HCT116 (cell line): Measurements from ENCODE around the gene RNASEL. TPM values are rescaled to one million over a fixed set of nuclear protein-coding genes. Genes with fewer than 3 reads are reported as not detected.

Experiments used
- ATAC-seq: fragments of 200-7000 bp; cut with Tn5 transposase; 2 replicates; pipeline ENCODE4 v1.9.1; 2020; ENCODE audit warnings: mild to moderate bottlenecking, moderate library complexity
- BruUV-seq: library from RNA; stranded (reverse); fragments of 400-500 nt; replicated peaks from 2 replicates; lab custom pipeline; 2021; lab: Mats Ljungman, UMichigan
- CTCF ChIA-PET: fragments of 300-600 bp; sonication (Branson Sonifier 250); formaldehyde crosslinking; loops from one replicate; lab custom pipeline; 2021; ENCODE audit warnings: antibody characterized with exemption; lab: Charles Lee
- POLR2A ChIA-PET: fragments of 300-600, 350-600 bp; sonication (Branson Sonifier 250); formaldehyde crosslinking; loops from one replicate; lab custom pipeline; 2021; ENCODE audit warnings: antibody characterized with exemption; lab: Charles Lee
- RAD21 ChIA-PET, 2 experiments: fragments of 300-600 bp; sonication (Branson Sonifier 250); formaldehyde crosslinking; loops; one replicate each; lab custom pipeline; 2023; ENCODE audit warnings: low total read pairs in 2 of 2; ENCODE audit not compliant: uncharacterized antibody in 2 of 2, unreplicated experiment in 2 of 2, low non-redundant PET in 1 of 2; lab: Charles Lee
- DNase-seq: peaks from one replicate; pipeline ENCODE4 v3.0.0-alpha.2; 2010; ENCODE audit warnings: low read depth, low spot score
- H2AFZ ChIP-seq: fragments of 200-600 bp; shearing (Covaris generic), sonication (generic); 2 replicates; pipeline ENCODE4 v1.6.1; 2017; ENCODE audit warnings: low read depth, mixed run types, mixed read lengths, antibody characterized with exemption, low read length; ENCODE audit not compliant: poor library complexity, severe bottlenecking
- H3K27ac ChIP-seq: 2 replicates; pipeline ENCODE4 v1.5.1; 2012; ENCODE audit warnings: low read depth, low read length
- H3K27me3 ChIP-seq: fragments of 200-600 bp; sonication (generic); 2 replicates; pipeline ENCODE4 v1.6.1; 2016; ENCODE audit warnings: mixed run types, low read length, mixed read lengths; ENCODE audit not compliant: insufficient read depth
- H3K36me3 ChIP-seq, 2 experiments: fragments of 200-500 bp in 1 of 2; fragments of 200-600 bp in 1 of 2; sonication (Bioruptor generic) in 1 of 2; sonication (generic) in 1 of 2; 2 replicates each; pipeline versions ENCODE4 v1.5.1 to v1.6.1; 2014 to 2016; ENCODE audit warnings: low read length in 2 of 2, inconsistent platforms in 1 of 2, mixed read lengths in 1 of 2, mixed run types in 1 of 2; ENCODE audit not compliant: insufficient read depth in 2 of 2, control insufficient read depth in 1 of 2
- H3K4me1 ChIP-seq, 2 experiments: fragments of 200-600 bp in 1 of 2; sonication (generic) in 1 of 2; 2 replicates each; pipeline versions ENCODE4 v1.5.1 to v1.6.1; 2012 to 2017; ENCODE audit warnings: low read length in 2 of 2, inconsistent platforms in 1 of 2, mild to moderate bottlenecking in 1 of 2, mixed read lengths in 1 of 2, mixed run types in 1 of 2, moderate library complexity in 1 of 2; ENCODE audit not compliant: insufficient read depth in 2 of 2, control insufficient read depth in 1 of 2
- H3K4me2 ChIP-seq: fragments of 200-600 bp; sonication (generic); 2 replicates; pipeline ENCODE4 v1.6.1; 2017; ENCODE audit warnings: mixed run types, low read length, mixed read lengths
- H3K4me3 ChIP-seq, 2 experiments: fragments of 200-600 bp in 1 of 2; sonication (generic) in 1 of 2; replicated peaks in 1 of 2; 2 replicates each; pipeline ENCODE4 v1.5.1; 2011 to 2016; ENCODE audit warnings: low read length in 2 of 2, control low read depth in 1 of 2, low read depth in 1 of 2, mild to moderate bottlenecking in 1 of 2, mixed read lengths in 1 of 2, mixed run types in 1 of 2
- H3K79me2 ChIP-seq: fragments of 200-600 bp; sonication (generic); 2 replicates; pipeline ENCODE4 v1.6.1; 2017; ENCODE audit warnings: mild to moderate bottlenecking, mixed run types, low read length, moderate library complexity, mixed read lengths; ENCODE audit not compliant: insufficient read depth
- H3K9ac ChIP-seq: fragments of 200-600 bp; sonication (generic); 2 replicates; pipeline ENCODE4 v1.6.1; 2016; ENCODE audit warnings: low read length, mixed read lengths
- H3K9me2 ChIP-seq: fragments of 200-600 bp; sonication (generic), shearing (Covaris generic); 2 replicates; pipeline ENCODE4 v1.6.1; 2017; ENCODE audit warnings: mixed run types, mild to moderate bottlenecking, moderate library complexity; ENCODE audit not compliant: insufficient read depth
- H3K9me3 ChIP-seq, 2 experiments: fragments of 200-500 bp in 1 of 2; fragments of 200-600 bp in 1 of 2; sonication (Bioruptor generic) in 1 of 2; sonication (generic) in 1 of 2; 2 replicates each; pipeline ENCODE4 v1.6.1; 2014 to 2017; ENCODE audit warnings: low read length in 2 of 2, mixed read lengths in 2 of 2, inconsistent platforms in 1 of 2, low read depth in 1 of 2, mild to moderate bottlenecking in 1 of 2, mixed run types in 1 of 2, moderate library complexity in 1 of 2; ENCODE audit not compliant: control insufficient read depth in 1 of 2, insufficient read depth in 1 of 2
- H4K20me1 ChIP-seq: fragments of 200-600 bp; sonication (generic), shearing (Covaris generic); 2 replicates; pipeline ENCODE4 v1.6.1; 2017; ENCODE audit warnings: mixed run types, mild to moderate bottlenecking, moderate library complexity; ENCODE audit not compliant: insufficient read depth
- ATF3 ChIP-seq: IDR thresholded peaks from 2 replicates; pipeline ENCODE4 v1.6.1; 2012
- CBX3 ChIP-seq: IDR thresholded peaks from 2 replicates; pipeline ENCODE4 v1.6.1; 2012; ENCODE audit warnings: low read depth
- CEBPB ChIP-seq: IDR thresholded peaks from 2 replicates; pipeline ENCODE4 v1.6.1; 2012; ENCODE audit warnings: low read depth
- CTCF ChIP-seq, 3 experiments: fragments of 200-600 bp in 1 of 3; sonication (generic) in 1 of 3; IDR thresholded peaks in 2 of 3; conservative IDR thresholded peaks in 1 of 3; 2 replicates each; pipeline ENCODE4 v1.5.1; 2012 to 2017; ENCODE audit warnings: low read depth in 2 of 3, low read length in 2 of 3, antibody characterized with exemption in 1 of 3, borderline replicate concordance in 1 of 3, control low read depth in 1 of 3, mild to moderate bottlenecking in 1 of 3, mixed read lengths in 1 of 3, mixed run types in 1 of 3, moderate library complexity in 1 of 3; ENCODE audit not compliant: insufficient read depth in 1 of 3
- EZH2 ChIP-seq: fragments of 200-600 bp; sonication (generic); IDR thresholded peaks from 2 replicates; pipeline ENCODE4 v1.6.1; 2017; ENCODE audit warnings: antibody characterized with exemption, mixed run types
- FOSL1 ChIP-seq: IDR thresholded peaks from 2 replicates; pipeline ENCODE4 v1.6.1; 2012; ENCODE audit warnings: low read depth
- JUND ChIP-seq: IDR thresholded peaks from 2 replicates; pipeline ENCODE4 v1.6.1; 2012
- MAX ChIP-seq: IDR thresholded peaks from 2 replicates; pipeline ENCODE4 v1.6.1; 2012
- SP1 ChIP-seq: IDR thresholded peaks from 2 replicates; pipeline ENCODE4 v1.6.1; 2012; ENCODE audit warnings: low read depth
- SRF ChIP-seq: IDR thresholded peaks from 2 replicates; pipeline ENCODE4 v1.6.1; 2012; ENCODE audit warnings: low read depth
- TCF7L2 ChIP-seq: IDR thresholded peaks from 2 replicates; pipeline ENCODE4 v1.7.0; 2011; ENCODE audit warnings: borderline replicate concordance, inconsistent platforms; ENCODE audit not compliant: insufficient read depth, insufficient read length; ENCODE audit errors: extremely low read depth
- ZFX ChIP-seq: fragments of 450-650 bp; IDR thresholded peaks from 2 replicates; pipeline ENCODE4 v1.6.1; 2017
- ZNF274 ChIP-seq: fragments of 200-500 bp; sonication (Bioruptor generic); IDR thresholded peaks from 2 replicates; pipeline ENCODE4 v1.6.1; 2014; ENCODE audit warnings: mild to moderate bottlenecking, low read depth, low read length, inconsistent platforms
- intact Hi-C: fragments of 100-400 bp; cut with micrococcal nuclease; formaldehyde crosslinking; loops from 2 replicates; pipeline ENCODE4 v1.10.0; 2022
- total RNA-seq: library from RNA; stranded (reverse); gene quantifications from one replicate; pipeline ENCODE4 v1.2.1, GENCODE V29; 2021; ENCODE audit not compliant: unreplicated experiment
- TF ChIP-seq, protein P1 (sequence below): IDR thresholded peaks from 2 replicates; pipeline ENCODE4 v1.6.1; 2011; ENCODE audit warnings: mild to moderate bottlenecking, low read length, moderate library complexity; ENCODE audit not compliant: insufficient replicate concordance; ENCODE audit errors: extremely low read depth

The RNASEL gene
- total RNA-seq, 1 experiment from 2014 or later, result 2.9 TPM

DNA sequence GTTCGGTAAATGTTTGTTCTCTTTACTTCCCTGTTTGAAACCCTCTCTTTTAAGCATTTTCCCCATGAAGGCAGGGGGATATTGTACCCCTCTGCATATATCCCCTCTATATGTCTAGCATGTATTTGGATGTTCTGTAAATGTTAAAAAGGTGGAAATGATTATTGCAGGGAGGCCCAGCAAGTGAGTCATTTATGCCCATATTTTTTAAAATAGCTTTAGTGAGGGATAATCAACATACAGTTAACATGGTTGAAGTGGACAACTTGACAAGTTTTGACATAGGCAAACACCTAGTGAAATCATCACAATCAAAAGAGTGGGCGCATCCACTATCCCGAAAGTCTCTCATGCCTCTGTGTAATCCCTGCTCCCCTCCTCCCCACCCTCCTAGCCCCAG is 36.0 kb upstream of the RNASEL start:
- intact Hi-C loops, result no loop called here
- H3K9ac ChIP-seq, result no peak overlapping the region
- no peak overlapping the region for H3K4me3 ChIP-seq
- DNase-seq, result no peak
- RAD21 ChIA-PET, result no interaction called here
- POLR2A ChIA-PET, result interaction anchor here (1.2 kb wide), 1 partner anchor 21 kb away, joined by 5 read pairs; the partner anchor contains the start of gene RGS16
- H3K9me2 ChIP-seq, result no peaks in the 10 kb centered on the region
- no peaks in the 10 kb centered on the region for H3K36me3 ChIP-seq
- no peak for ATAC-seq
- TF ChIP-seq TCF7L2 (no peak), ZNF274 (no peak), CTCF (IDR thresholded peaks at IDR 0.05 in 2 of 3, conservative IDR thresholded peaks at IDR 0.05 in 1 of 3; ENCODE audit: borderline replicate concordance in 1 of 3, insufficient read depth in 1 of 3, low read depth in 2 of 3, low read length in 2 of 3) (no peak)
- H3K79me2 ChIP-seq, result no peaks in the 10 kb centered on the region
- H3K4me2 ChIP-seq, result no peak overlapping the region
- peaks cover 3 to 8% of the 10 kb centered on the region in 2 experiments; a peak in 1 of 4 replicates for H3K4me1 ChIP-seq
- H3K27me3 ChIP-seq, result no peaks in the 10 kb centered on the region
- no peak overlapping the region for H2AFZ ChIP-seq
- no peak overlapping the region for H3K27ac ChIP-seq
- no peaks in the 10 kb centered on the region for H4K20me1 ChIP-seq
- no peaks in the 10 kb centered on the region; a peak in 1 of 4 replicates for H3K9me3 ChIP-seq
- BruUV-seq, result no TSS peak
- CTCF ChIA-PET, result no interaction called here

DNA sequence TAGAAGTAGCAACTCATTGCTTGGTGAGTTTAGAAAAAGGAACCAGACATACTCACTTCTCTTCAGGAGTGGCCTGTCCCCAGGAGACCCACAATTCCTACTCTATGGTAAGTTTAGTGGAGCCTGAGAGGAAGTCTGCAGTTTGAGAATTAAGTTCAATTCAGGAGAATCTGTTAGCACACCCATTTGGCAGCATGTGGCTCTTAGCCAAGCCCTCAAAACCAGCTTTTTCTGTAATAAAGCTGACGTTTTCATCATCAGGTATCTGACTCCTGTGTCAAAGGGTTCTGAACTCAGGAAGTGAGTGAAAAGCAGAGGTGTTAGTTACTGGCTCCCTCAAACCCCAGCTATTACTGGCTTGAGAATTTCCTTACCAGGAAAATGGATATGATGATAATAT is 35.5 kb upstream of the RNASEL start:
- ChIA-PET POLR2A (no interaction called here), CTCF (no interaction called here), RAD21 (no interaction called here)
- Histone ChIP-seq H3K36me3 (no peaks in the 10 kb centered on the region), H3K9me2 (no peaks in the 10 kb centered on the region), H3K9me3 (no peaks in the 10 kb centered on the region; a peak in 1 of 4 replicates), H3K4me2 (no peak overlapping the region), H4K20me1 (no peaks in the 10 kb centered on the region), H3K79me2 (no peaks in the 10 kb centered on the region), H3K27me3 (no peaks in the 10 kb centered on the region), H3K27ac (no peak overlapping the region), H2AFZ (no peak overlapping the region), H3K4me3 (no peak overlapping the region), H3K9ac (no peak overlapping the region), H3K4me1 (peaks cover 3 to 8% of the 10 kb centered on the region in 2 experiments; a peak in 1 of 4 replicates)
- no peak for ATAC-seq
- intact Hi-C loops, result no loop called here
- no peak for DNase-seq
- BruUV-seq, result no TSS peak
- TF ChIP-seq JUND (no peak), CEBPB (no peak), EZH2 (no peak), SP1 (no peak), SRF (no peak), ZNF274 (no peak), CTCF (IDR thresholded peaks at IDR 0.05 in 2 of 3, conservative IDR thresholded peaks at IDR 0.05 in 1 of 3; ENCODE audit: borderline replicate concordance in 1 of 3, insufficient read depth in 1 of 3, low read depth in 2 of 3, low read length in 2 of 3) (no peak), CBX3 (no peak), MAX (no peak), ATF3 (no peak), ZFX (no peak), FOSL1 (no peak)
- TF ChIP-seq, protein P1, sequence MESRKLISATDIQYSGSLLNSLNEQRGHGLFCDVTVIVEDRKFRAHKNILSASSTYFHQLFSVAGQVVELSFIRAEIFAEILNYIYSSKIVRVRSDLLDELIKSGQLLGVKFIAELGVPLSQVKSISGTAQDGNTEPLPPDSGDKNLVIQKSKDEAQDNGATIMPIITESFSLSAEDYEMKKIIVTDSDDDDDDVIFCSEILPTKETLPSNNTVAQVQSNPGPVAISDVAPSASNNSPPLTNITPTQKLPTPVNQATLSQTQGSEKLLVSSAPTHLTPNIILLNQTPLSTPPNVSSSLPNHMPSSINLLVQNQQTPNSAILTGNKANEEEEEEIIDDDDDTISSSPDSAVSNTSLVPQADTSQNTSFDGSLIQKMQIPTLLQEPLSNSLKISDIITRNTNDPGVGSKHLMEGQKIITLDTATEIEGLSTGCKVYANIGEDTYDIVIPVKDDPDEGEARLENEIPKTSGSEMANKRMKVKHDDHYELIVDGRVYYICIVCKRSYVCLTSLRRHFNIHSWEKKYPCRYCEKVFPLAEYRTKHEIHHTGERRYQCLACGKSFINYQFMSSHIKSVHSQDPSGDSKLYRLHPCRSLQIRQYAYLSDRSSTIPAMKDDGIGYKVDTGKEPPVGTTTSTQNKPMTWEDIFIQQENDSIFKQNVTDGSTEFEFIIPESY, result no peak
